Measurements from ENCODE around the gene INSR.

DNA sequence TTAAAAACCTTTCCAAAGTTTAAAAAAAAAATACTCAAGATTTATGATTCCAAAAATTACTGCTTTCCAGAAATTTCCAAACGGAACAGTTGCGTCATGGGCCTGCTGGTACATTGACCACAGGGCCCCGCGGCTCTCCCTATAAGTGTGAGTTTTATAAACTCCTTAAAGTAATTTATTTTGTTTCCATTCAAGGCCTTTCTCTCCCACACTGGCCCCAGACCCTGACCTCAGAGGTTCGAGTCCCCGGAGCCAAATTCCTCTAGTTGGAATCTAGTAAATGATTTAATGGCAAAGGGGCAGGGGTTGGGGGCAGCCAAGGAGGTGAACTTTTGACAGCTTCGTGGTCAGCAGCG lies 97.5 kb downstream of the INSR start:
- TF ChIP-seq POLR2A (IDR thresholded peaks at IDR 0.05) = no peak
- TF ChIP-seq, protein P1, sequence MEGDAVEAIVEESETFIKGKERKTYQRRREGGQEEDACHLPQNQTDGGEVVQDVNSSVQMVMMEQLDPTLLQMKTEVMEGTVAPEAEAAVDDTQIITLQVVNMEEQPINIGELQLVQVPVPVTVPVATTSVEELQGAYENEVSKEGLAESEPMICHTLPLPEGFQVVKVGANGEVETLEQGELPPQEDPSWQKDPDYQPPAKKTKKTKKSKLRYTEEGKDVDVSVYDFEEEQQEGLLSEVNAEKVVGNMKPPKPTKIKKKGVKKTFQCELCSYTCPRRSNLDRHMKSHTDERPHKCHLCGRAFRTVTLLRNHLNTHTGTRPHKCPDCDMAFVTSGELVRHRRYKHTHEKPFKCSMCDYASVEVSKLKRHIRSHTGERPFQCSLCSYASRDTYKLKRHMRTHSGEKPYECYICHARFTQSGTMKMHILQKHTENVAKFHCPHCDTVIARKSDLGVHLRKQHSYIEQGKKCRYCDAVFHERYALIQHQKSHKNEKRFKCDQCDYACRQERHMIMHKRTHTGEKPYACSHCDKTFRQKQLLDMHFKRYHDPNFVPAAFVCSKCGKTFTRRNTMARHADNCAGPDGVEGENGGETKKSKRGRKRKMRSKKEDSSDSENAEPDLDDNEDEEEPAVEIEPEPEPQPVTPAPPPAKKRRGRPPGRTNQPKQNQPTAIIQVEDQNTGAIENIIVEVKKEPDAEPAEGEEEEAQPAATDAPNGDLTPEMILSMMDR (IDR thresholded peaks at IDR 0.05) = no peak
